ENCODE data around the gene DCDC1. TPM values are rescaled to one million over a fixed set of nuclear protein-coding genes. Genes with fewer than 3 reads are reported as not detected.

The DCDC1 gene
- total RNA-seq, 1 experiment from 2014 or later: 0.58 TPM

DNA sequence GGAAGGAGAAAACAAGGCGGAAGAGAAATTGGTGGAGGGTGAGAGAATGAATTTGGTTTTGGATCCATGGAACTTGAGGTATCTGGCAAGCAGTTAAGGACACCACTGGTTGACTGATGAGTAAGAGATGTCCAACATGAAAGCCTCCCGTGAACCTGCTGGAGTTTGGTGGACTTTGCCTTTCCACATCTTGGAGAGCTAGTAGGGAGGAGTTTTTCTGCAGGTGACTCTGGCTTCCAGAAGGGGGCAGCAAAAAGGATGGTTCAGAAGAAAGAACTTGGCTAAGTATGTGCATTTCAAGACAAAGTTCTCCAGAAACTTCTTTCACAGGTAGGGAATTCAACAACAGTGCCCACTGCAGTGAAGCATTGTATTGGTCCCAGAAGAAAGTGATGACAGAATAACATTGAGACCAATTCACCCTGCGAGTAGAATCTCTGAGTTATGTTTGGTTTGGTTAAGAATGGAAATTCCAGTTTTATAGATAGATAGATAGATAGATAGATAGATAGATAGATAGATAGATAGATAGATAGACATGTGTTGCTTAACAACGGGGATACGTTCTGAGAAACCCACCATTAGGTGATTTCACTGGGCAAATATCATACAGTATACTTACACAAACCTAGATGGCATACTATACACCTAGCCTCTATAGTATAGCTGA, 28.5 kb downstream of the DCDC1 start:
- no peaks in the 10 kb centered on the region for H3K4me1 ChIP-seq (ENCODE audit: insufficient read depth, low read length, poor library complexity, severe bottlenecking)
- H3K9me3 ChIP-seq (ENCODE audit: low read depth, low read length, poor library complexity, severe bottlenecking): no peaks in the 10 kb centered on the region
- POLR2A ChIA-PET (ENCODE audit: low non-redundant PET): no interaction called here
- no peaks in the 10 kb centered on the region for H3K36me3 ChIP-seq (ENCODE audit: insufficient read depth, low read length, poor library complexity, severe bottlenecking)
- no TSS peak for BruUV-seq (replicated peaks)
- peaks cover 71% of the 10 kb centered on the region for H3K27me3 ChIP-seq (replicated peaks; ENCODE audit: insufficient read depth, low read depth, low read length, poor library complexity)
- no peak overlapping the region for H3K4me3 ChIP-seq (ENCODE audit: low read depth, low read length, poor library complexity, severe bottlenecking)
- DNase-seq (ENCODE audit: low spot score): peak; percentile 80
- no peak for TF ChIP-seq EZH2 (IDR thresholded peaks at IDR 0.05; ENCODE audit: borderline replicate concordance, low read depth, low read length, poor library complexity, severe bottlenecking)
- TF ChIP-seq, protein P1, sequence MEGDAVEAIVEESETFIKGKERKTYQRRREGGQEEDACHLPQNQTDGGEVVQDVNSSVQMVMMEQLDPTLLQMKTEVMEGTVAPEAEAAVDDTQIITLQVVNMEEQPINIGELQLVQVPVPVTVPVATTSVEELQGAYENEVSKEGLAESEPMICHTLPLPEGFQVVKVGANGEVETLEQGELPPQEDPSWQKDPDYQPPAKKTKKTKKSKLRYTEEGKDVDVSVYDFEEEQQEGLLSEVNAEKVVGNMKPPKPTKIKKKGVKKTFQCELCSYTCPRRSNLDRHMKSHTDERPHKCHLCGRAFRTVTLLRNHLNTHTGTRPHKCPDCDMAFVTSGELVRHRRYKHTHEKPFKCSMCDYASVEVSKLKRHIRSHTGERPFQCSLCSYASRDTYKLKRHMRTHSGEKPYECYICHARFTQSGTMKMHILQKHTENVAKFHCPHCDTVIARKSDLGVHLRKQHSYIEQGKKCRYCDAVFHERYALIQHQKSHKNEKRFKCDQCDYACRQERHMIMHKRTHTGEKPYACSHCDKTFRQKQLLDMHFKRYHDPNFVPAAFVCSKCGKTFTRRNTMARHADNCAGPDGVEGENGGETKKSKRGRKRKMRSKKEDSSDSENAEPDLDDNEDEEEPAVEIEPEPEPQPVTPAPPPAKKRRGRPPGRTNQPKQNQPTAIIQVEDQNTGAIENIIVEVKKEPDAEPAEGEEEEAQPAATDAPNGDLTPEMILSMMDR (conservative IDR thresholded peaks at IDR 0.05; ENCODE audit: low read depth, low read length): peak; percentile 99
- intact Hi-C loops (cut with micrococcal nuclease; ENCODE audit: unreplicated experiment): loop anchor here (2.0 to 10.0 kb wide), 4 partner anchors 236 to 836 kb away; no protein-coding TSS in a partner anchor
- CTCF ChIA-PET: interaction anchor here (0.5 to 2.0 kb wide), 13 partner anchors 29 to 1106 kb away, joined by 3 to 9 read pairs (median 3); no protein-coding TSS in a partner anchor
- H3K27ac ChIP-seq (ENCODE audit: low read depth, low read length, poor library complexity, severe bottlenecking): no peak overlapping the region

DNA sequence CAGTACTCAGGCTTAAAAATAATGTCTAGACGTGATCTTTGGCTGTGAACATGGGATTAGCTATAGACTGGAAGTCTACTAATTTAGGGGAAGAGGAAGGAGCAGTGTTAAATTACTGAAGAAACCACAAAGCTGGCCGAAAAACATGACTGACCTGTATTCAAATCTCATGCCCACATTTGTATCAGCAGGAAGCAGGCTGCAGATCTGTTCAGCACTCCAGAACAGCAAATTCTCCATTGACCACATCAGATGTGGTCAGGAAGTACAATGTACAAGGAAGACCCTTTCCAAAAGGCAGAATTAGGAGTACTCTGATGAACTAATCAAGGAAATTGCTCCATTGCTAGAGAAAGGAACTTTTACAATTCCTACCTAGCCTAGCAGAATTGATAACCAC, 31.7 kb downstream of the DCDC1 start:
- DNase-seq (ENCODE audit: low spot score): no peak
- no peak overlapping the region for H3K27ac ChIP-seq (ENCODE audit: low read depth, low read length, poor library complexity, severe bottlenecking)
- no peaks in the 10 kb centered on the region for H3K36me3 ChIP-seq (ENCODE audit: insufficient read depth, low read length, poor library complexity, severe bottlenecking)
- H3K27me3 ChIP-seq (replicated peaks; ENCODE audit: insufficient read depth, low read depth, low read length, poor library complexity): peaks cover 53% of the 10 kb centered on the region
- CTCF ChIA-PET: interaction anchor here (1.2 kb wide), 1 partner anchor 231 kb away, joined by 3 read pairs; no protein-coding TSS in a partner anchor
- H3K4me3 ChIP-seq (ENCODE audit: low read depth, low read length, poor library complexity, severe bottlenecking): no peak overlapping the region
- no TSS peak for BruUV-seq (replicated peaks)
- intact Hi-C loops (cut with micrococcal nuclease; ENCODE audit: unreplicated experiment): no loop called here
- POLR2A ChIA-PET (ENCODE audit: low non-redundant PET): no interaction called here
- TF ChIP-seq, protein P1 (conservative IDR thresholded peaks at IDR 0.05; ENCODE audit: low read depth, low read length): no peak
- TF ChIP-seq EZH2 (IDR thresholded peaks at IDR 0.05; ENCODE audit: borderline replicate concordance, low read depth, low read length, poor library complexity, severe bottlenecking): no peak
- no peaks in the 10 kb centered on the region for H3K4me1 ChIP-seq (ENCODE audit: insufficient read depth, low read length, poor library complexity, severe bottlenecking)
- H3K9me3 ChIP-seq (ENCODE audit: low read depth, low read length, poor library complexity, severe bottlenecking): peaks cover 4% of the 10 kb centered on the region

DNA sequence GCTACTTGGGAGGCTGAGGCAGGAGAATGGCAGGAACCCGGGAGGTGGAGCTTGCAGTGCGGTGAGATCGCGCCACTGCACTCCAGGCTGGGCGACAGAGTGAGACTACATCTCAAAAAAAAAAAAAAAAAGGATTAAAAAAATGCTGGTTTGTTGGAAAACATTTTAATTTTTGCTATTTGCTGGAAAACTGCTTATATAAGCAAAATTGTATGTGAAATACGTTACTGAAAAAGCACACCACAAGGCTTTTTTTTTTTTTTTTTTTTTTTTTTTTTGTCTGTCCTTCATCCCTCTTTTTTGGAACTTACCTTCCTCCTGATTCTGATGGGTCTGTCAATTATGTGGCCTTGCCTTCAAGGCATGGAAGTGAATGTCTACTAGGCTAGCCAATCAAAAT, 40.8 kb downstream of the DCDC1 start:
- TF ChIP-seq, protein P1 (conservative IDR thresholded peaks at IDR 0.05; ENCODE audit: low read depth, low read length): no peak
- TF ChIP-seq EZH2 (IDR thresholded peaks at IDR 0.05; ENCODE audit: borderline replicate concordance, low read depth, low read length, poor library complexity, severe bottlenecking): no peak
- H3K36me3 ChIP-seq (ENCODE audit: insufficient read depth, low read length, poor library complexity, severe bottlenecking): no peaks in the 10 kb centered on the region
- intact Hi-C loops (cut with micrococcal nuclease; ENCODE audit: unreplicated experiment): no loop called here
- no TSS peak for BruUV-seq (replicated peaks)
- H3K27ac ChIP-seq (ENCODE audit: low read depth, low read length, poor library complexity, severe bottlenecking): no peak overlapping the region
- POLR2A ChIA-PET (ENCODE audit: low non-redundant PET): no interaction called here
- DNase-seq (ENCODE audit: low spot score): no peak
- no peak overlapping the region for H3K4me3 ChIP-seq (ENCODE audit: low read depth, low read length, poor library complexity, severe bottlenecking)
- H3K4me1 ChIP-seq (ENCODE audit: insufficient read depth, low read length, poor library complexity, severe bottlenecking): no peaks in the 10 kb centered on the region
- CTCF ChIA-PET: no interaction called here
- peaks cover 3% of the 10 kb centered on the region for H3K9me3 ChIP-seq (ENCODE audit: low read depth, low read length, poor library complexity, severe bottlenecking)
- H3K27me3 ChIP-seq (replicated peaks; ENCODE audit: insufficient read depth, low read depth, low read length, poor library complexity): peaks cover 5% of the 10 kb centered on the region

Data from A673 (cell line).